ENCODE data around the gene SND1.

The SND1 gene

DNA sequence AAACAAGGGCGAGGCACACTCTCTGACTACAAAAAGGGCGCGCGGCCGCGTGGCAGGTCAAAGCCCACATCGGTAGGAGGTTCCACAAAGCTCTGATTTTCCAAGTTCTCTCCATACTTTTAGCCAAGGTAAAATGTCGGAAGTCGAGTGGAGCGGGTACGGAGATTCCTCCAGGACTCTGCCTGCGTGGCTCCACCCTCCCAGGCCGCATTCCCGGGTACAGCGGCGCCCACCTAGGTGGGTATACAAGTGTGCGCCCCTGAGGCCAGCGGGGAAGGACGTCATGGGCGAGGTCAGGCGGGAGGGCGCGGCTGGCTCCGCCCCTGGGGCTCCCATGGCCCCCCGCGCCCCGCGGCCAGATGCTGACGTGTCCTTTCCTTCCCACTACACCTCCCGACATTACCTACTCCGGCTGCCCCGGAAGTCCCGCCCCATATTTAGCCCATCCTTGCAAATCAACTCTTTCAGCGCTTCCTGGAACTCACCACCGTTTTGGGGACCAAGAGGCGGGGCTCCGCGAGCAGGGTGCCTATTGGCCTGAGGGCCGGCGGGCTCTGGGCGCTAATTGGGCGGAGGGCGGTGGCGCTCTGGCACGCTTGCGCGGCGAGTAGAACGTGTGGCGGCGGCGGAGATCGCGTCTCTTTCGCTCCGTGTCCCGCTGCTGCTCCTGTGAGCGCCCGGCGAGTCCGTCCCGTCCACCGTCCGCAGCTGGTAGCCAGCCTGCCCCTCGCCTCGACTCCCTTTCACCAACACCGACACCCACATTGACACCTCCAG is at the start of gene SND1:
Gene SND1 (plus strand): TSS at position 639 of the 777 bp plus-strand sequence. CDS start 180 bp downstream, outside the sequence.
- peak; percentile 94 to 95 for DNase-seq (ENCODE audit: low read depth in 1 of 2, low spot score in 1 of 2)

DNA sequence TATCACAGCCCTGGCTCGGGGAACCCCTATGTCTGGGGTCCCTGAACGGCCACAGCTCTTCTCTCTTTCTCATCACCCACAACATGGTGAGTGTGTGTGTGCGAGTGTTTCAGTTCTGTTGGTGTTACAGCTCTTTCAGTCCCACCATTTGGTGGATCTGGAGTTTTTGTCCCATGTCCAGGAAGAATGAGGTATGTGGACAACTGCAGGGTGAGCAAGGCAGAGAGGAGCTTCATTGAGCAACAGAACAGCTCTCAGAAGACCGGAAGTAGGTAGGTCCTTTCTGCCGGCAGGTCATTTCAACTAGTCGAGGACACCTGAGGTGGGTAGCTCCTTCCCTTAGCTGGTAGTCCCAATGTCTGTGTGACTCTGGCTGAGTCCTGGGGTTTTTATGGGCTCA is 43.5 kb upstream of the SND1 start:
- no peak for DNase-seq (ENCODE audit: low read depth in 1 of 2, low spot score in 1 of 2)

DNA sequence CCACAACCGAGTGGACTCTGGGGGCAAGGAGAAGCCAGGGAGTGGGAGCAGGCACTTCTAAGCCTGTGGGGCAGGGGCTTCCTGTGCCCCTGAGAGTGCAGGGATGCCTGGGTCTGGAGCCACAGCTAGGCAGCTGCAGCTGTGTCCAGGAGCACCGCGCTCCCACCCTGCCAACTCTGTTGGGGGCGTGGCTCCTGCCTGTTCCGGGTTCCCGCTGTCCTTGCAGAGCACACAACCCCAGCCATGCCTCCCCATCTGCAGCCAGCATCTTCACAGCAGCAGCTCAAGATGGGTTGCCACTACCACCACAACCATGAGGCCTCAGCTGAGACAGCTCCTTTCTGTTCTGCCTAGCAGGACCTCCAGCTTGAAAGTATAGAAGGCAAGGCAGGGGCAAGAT is 42.7 kb upstream of the SND1 start:
- DNase-seq (ENCODE audit: low read depth in 1 of 2, low spot score in 1 of 2), result no peak

DNA sequence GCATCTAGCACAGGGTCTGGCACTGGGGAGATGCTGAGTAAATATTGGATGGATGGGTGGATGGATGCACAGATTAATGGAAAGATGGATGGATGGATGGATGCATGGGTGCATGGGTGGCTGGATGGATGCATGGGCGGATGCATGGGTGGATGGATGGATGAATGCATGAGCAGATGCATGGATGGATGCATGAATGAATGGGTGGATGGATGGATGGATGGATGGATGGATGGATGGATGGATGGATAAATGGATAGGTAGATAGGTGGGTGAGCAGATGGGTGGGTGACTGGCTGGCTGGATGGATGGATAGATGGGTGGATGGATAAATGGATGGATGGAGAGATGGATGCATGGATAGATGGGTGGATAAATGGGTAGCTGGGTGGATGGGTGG is 39.7 kb upstream of the SND1 start:
- no peak for DNase-seq (ENCODE audit: low read depth in 1 of 2, low spot score in 1 of 2)

DNA sequence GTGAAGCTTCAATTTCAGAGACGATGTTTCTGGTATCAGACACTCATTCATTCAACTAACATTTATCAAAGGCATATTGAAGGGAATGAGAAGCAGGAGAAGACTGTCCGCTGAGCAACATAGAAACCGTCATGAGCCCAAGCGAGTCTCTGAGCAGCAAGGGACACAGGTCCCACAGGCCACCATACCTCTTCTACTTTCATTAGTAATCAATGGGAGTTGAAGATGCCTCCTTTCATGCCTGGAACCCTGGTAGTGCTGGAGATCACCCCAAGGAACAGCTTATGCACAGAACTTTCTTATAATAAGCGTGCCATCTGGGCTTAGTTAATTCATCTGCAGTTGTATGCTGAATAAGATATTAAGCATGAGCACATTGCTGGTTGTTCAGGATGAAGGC is 35.3 kb upstream of the SND1 start:
- no peak for DNase-seq (ENCODE audit: low read depth in 1 of 2, low spot score in 1 of 2)

DNA sequence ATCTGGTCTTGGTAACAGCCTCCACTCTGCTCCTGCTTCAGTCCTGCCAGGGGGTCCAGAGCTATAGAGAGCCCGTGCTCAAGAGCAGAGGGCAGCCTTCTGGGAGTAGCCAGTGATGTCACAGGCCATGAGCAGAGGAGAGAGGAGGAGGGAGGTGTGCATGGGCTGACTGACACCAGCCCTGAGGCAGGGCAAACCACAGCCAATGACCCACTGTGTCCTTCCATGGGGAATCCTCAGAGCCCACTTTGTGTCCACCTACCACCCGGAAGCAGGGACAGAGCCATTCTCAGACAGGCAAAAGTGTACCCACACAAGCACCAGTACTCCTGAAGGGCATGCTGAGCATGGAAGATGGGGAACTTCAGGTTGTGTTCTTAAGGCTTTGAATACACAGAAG is 34.0 kb upstream of the SND1 start, which contains the start of gene PAX4:
Gene PAX4 (minus strand): TSS at position 101 of the 400 bp plus-strand sequence. CDS start 2,214 bp downstream, outside the sequence.
- no peak for DNase-seq (ENCODE audit: low read depth in 1 of 2, low spot score in 1 of 2)

DNA sequence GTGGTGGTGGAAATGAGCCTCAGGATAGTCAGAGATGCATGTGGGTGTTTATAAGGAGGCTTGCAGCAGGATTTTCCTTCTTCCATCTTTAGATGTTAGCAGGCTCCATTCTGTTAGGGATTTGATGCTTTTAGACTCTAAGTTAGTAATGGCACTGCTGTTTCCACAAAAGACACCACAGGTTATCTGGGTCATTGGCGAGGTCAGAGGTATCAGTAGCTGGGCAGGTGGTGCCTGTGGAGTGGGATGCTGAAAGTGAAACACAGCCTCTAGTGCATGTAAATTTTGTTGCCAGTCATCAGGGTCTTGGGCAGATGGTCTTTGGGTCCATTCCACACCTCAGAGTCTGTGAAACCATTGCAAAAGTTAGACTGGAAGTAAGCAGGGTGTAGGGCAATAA is 33.2 kb upstream of the SND1 start:
- DNase-seq (ENCODE audit: low read depth in 1 of 2, low spot score in 1 of 2), result no peak

DNA sequence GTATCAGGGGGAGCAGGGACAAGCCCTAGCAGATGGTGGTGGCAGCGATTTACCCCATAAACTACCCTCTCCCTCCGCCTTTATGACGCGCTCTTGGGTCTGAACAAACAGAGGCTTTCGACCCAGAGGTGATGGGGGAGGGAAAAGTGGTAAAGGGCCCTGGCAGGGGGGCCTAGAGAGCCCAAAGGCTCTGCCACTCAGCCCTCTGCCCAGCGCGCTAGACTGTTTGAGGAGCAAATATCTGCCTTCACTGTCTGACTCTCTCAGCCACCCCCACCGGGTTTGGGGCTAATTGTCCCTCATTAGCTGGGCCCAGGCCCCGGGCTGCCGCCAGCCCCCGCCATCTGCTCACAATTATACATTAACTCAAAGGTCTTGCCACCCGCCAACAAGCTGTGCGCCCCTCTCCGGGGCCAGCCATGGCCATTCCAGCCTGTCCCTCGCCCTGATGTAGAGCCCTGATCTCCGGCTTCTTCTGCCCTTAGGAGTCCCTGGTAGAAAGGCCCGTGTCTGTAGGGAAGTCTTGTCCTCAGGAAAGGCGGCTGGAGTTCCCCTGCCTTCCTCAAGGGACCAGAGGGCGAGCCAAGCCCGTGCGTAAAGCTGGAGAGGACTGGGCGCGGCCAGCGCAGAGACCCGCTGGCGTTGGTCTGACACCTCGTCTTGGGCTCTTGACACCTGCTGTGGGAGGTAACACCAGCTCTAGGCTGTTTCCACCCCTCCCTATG is 32.2 kb upstream of the SND1 start:
- no peak for DNase-seq (ENCODE audit: low read depth in 1 of 2, low spot score in 1 of 2)

DNA sequence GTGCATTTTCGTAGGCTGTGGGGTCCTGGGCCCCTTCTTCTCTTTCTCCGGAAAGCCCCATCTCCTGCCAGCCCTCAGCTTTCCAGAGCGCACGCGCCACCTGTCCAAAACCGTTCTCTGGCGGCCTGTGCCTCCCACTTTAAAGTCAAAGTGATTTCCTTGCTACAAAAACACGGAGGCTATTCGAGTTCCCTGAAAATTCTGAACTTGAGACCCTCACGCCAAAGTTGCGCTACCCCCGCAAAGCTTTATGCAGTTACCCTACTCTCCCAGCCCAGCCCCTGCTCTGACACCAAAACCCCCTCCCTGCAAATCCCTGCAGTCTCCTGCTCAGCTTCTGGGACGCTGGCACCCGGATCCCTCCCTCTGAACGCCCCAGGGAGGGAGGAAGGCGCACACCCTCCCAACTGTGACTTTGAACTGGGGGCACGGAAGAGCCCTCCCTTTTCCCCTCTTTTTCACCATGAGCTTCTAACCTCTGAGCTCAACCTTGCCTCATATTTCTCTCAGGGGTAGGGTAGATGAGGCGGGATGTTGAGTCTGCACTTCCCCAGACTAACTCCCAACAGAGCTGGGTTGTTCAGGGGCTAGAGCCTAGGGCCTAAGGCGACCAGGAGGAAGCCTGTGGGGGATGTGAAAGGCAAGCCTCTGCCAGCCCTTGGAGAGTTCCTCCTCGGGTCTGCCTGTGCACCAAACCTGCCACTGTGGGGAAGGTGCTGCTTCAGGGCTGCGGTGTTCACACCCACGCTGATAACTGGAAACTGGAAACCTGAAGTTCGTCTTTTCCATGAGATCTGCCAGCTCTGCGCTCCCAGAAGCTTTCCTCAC is 31.4 kb upstream of the SND1 start:
- no peak for DNase-seq (ENCODE audit: low read depth in 1 of 2, low spot score in 1 of 2)

DNA sequence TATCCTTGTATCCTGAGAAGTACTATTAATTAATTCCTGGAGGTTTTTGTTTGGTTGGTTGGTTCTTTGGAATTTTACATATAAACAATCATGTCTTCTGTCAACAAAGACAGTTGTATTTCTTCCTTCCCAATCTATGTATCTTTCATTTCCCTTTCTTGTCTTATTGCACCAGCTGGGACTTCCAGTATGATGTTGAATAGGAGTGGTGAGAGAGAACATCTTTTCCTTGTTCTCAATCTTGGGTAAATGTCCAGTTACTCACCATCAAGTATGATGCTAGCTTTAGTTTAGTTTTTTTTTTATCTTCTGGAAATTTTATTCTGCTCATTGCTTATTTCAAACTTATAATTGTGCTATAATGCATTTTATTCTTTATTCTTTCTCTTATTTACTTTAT is 26.7 kb upstream of the SND1 start:
- no peak for DNase-seq (ENCODE audit: low read depth in 1 of 2, low spot score in 1 of 2)

DNA sequence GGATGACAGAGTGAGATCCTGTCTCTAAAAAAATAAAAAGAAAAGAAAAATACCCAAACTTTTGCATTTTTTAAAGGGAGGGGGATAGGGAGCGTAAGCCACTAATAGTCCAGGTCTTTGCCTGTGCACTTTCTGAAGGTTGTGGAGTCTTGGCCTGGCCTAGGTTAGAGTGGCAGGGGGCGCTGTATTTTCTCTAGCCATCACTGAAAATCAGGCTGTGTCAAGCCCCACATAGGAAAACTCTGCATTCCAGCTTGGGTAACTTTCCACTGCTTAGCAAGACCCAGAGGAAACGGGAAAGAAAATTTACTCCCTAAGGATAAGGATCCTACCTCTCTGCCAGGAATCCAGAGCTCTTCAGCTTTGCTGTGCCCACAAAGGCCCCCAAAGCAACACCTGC is 23.5 kb upstream of the SND1 start:
- no peak for DNase-seq (ENCODE audit: low read depth in 1 of 2, low spot score in 1 of 2)

DNA sequence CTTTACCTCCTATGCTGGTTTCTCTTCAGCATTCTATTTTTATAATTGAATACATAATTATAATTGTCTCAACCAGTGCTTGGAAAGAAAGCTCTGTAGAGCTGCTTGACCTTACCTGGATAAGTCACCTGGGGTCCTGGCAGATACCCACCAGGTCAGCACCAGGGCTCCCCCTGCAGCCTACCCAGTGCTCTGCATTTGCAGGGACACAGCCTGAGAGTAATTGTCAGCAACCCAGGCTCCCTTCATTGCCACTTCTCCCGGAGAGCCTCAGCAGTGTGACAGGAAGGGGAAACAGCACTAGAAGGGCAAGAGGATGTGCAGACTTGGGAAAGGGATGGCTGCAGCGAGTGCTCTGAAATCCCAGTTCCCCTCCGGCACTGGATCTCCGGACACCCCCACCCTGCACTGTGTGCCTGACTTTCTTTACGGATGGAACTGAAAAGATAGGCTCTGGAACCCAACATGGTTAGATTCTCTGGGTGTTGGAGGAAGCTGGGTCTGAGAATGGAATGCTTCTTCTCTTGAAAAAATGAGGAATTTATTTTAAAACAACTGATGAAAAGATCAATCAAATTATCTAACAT is 22.6 kb upstream of the SND1 start:
- no peak for DNase-seq (ENCODE audit: low read depth in 1 of 2, low spot score in 1 of 2)

DNA sequence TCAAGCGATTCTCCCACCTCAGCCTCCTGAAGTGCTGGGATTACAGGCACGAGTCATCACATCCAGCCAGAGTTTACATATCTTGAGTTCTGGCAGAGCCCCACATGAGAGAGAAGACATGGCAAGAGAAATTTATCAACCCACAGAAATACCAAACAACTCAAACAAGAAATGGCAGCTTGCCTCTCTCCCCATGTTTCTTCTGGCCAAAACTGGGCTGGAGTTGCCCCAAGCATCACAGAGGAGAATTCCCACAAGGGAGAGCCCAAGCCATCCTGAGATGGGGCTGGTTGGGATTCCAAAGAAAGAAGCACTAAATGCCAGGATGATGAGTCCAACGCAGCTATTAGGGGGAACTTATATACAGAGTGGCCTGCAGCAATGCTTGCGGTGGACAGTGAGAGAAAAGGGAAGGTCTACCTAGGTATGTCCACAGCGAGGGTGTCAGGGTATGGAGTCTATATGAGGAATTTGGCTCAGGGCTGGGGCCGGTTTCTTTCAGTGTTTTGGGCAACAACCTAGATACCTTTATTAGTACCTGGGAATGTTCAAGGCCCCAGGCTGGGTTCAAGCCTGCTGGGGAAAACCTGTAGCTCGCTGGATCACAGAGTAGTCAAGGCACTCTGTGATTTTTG is 19.6 kb upstream of the SND1 start:
- no peak for DNase-seq (ENCODE audit: low read depth in 1 of 2, low spot score in 1 of 2)

DNA sequence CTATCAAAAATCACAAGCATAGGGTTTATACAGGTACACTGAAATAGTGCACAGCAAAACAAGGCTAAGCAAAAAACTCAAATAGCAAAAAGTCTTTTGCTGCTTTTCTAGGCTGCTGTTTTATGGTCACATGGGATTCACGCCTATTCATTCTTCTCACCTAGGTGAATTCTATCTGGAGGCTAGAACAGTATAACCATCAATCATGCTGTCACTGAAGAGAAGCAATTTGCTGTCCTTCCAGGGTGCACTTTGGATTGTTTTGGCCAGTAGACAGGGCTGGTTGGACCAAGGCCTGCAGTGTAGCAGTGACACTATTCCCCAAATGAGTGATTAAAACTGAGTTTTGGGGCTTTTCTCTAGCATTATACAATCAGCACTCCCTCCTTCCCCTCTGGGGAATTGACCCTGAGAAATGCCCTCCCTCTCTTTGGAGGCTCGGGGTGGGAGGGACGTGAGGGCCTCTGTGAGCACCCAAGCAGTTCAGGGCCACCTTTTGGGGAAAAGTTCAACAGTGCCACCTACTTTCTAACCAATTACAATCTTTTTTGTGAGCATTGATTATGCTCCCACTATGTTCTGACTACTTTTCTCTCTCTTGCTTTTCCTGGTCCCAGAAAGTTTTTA is 16.2 kb upstream of the SND1 start:
- DNase-seq (ENCODE audit: low read depth in 1 of 2, low spot score in 1 of 2), result no peak

DNA sequence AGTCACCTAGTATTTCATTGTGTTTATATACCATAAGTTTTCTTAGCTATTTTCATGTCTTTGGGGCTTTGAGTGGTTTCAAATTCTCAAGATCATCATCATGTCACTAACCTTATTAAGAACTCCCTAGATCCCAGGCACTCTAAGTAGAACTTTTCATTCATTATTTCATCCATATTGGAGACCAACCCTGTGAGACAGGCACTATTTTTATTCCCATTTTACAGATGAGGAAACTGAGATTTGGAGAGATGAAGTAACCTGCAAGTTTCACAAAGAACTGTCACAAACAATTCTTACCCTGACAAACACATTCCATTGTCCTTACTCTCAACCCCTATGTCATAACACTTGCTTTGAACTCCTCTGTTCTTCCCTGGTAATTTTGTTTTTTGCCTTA is 13.8 kb upstream of the SND1 start:
- DNase-seq (ENCODE audit: low read depth in 1 of 2, low spot score in 1 of 2), result no peak

DNA sequence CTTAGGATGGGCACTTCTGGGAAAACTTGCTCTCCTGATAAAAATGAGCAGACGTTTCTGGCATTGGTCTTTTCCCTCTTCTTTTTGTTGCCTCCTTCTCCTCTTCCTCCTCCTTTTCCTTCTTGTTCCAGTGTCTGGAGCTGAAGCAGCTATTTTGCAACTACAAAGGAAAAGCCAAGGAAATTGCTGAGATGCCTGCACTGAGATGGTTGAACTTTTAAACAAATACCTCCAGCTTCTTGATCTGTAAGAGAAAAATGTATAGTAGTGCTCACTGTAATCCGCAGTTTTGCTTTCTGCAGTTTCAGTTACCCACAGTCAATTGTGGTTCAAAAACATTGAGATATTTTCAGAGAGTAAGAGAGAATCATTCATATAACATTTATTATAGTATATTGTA is 7.5 kb upstream of the SND1 start:
- DNase-seq (ENCODE audit: low read depth in 1 of 2, low spot score in 1 of 2), result no peak

DNA sequence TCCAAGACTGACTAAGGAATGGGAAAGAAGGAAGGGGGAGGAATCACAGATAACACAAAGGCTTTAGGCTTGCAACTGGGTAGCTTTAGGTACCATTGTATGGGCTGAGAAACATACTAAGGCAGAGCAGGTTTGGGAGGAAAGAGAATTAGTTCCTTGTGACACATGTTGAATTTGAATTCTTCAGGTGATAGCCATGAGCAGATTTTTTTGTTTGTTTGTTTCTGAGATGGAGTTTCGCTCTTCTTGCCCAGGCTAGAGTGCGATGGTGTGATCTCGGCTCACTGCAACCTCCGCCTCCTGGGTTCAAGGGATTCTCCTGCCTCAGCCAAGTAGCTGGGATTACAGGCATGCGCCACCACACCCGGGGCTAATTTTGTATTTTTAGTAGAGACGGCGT is 4.4 kb upstream of the SND1 start:
- no peak for DNase-seq (ENCODE audit: low read depth in 1 of 2, low spot score in 1 of 2)

DNA sequence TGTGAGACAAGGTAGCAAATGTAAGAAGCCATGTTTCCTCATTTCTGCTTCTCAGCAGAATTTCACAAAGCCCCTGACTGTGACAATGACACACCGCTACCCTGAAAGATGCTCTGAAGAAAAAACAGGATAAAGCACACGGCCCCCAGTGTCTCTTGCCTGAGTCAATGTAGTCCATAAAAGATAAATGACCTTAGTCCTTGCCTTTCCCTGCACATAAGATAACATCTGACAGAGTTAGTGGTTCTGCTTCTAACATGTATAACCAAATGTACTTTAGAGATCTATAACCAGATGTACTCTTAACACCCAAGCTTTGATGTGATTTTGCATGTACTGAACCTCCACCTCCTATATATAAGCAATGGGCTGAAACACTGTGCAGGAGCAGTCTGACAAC is 3.0 kb upstream of the SND1 start:
- no peak for DNase-seq (ENCODE audit: low read depth in 1 of 2, low spot score in 1 of 2)

DNA sequence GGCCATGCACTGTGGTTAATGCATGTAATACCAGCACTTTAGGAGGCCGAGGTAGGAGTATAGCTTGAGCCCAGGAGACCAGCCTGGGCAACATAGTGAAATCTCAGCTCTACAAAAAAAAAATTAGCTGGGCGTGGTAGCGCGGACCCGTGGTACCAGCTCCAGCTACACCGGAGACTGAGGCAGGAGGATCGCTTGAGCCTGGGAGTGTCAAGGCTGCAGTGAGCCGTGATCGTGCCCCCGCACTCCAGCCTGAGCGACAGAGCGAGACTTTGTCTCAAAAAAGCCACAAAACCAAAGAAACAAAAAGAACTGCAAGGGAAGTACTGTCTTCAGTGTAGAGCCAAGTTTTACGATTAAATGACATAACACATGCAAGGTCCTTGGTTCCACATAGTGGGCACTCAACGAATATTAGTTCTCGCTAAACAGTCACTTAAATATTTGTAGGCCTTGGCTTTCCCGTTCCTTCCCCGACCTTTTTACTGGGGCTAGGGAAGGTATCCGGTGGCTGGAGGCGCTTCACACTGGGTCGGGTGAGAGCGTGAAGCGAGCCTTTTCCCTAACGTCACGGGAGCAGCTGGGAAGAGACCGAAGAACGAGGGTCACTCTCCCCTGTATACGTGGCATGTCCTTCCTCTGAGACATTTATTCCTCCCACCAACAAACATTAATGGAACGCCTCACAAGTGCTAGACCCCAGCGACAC is 993 bp upstream of the SND1 start:
- peak in 1 of 2 donors; percentile 0 for DNase-seq (ENCODE audit: low read depth in 1 of 2, low spot score in 1 of 2)

Data from stimulated activated CD4-positive, alpha-beta T cell treated with anti-CD3 and anti-CD28 coated beads, Interleukin-15, amount 100 ng/mL, for 1 hour (primary cell).